Ovary (tissue), 3 donors: ENCODE measurements around the gene RNF41.

Experiments
- EP300 ChIP-seq: sonication (generic); formaldehyde crosslinking; IDR thresholded peaks from one replicate; pipeline ENCODE4 v1.6.1; 2017; ENCODE audit warnings: antibody characterized with exemption
- POLR2A ChIP-seq: fragments of 450-650 bp; IDR thresholded peaks from one replicate; pipeline ENCODE4 v1.6.1; 2017; ENCODE audit warnings: antibody characterized with exemption, mild to moderate bottlenecking, moderate library complexity
- TF ChIP-seq, protein P1 (sequence below), 3 donors: fragments of 450-650 bp in 2 of 3; fragments of 200-600 bp in 1 of 3; IDR thresholded peaks; one replicate each; pipeline versions ENCODE4 v1.5.1 to v1.8.0; 2016 to 2022; ENCODE audit warnings: antibody characterized with exemption in 3 of 3, mild to moderate bottlenecking in 1 of 3
- donor health status: DM: no; HTN: no; CAD: no.

DNA sequence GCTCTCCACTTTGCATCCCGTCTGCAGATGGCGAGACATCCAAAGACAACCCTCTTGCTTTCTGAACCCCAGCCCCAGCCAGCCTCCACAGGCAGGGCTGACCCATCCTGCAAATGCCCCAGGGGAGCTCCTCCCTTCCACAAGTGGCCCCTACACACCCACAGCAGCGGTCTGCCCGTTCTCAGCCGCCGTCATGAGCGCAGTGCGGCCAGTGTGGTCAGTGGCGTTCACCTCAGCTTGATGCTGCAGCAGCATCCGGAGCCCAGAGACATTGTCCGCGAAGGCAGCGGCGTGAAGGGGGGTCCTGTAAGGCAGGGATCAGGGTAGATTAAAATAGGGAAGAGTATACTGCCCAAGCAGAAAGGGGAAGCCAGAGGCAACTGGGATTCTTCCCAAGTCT, 22.8 kb upstream of the RNF41 start:
- TF ChIP-seq, protein P1, sequence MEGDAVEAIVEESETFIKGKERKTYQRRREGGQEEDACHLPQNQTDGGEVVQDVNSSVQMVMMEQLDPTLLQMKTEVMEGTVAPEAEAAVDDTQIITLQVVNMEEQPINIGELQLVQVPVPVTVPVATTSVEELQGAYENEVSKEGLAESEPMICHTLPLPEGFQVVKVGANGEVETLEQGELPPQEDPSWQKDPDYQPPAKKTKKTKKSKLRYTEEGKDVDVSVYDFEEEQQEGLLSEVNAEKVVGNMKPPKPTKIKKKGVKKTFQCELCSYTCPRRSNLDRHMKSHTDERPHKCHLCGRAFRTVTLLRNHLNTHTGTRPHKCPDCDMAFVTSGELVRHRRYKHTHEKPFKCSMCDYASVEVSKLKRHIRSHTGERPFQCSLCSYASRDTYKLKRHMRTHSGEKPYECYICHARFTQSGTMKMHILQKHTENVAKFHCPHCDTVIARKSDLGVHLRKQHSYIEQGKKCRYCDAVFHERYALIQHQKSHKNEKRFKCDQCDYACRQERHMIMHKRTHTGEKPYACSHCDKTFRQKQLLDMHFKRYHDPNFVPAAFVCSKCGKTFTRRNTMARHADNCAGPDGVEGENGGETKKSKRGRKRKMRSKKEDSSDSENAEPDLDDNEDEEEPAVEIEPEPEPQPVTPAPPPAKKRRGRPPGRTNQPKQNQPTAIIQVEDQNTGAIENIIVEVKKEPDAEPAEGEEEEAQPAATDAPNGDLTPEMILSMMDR (IDR thresholded peaks at IDR 0.05) = no peak
- TF ChIP-seq EP300 (no peak), POLR2A (no peak)
